Measurements from ENCODE around the gene NPHP1. TPM values are rescaled to one million over a fixed set of nuclear protein-coding genes. Genes with fewer than 3 reads are reported as not detected.

NPHP1 gene
- polyA plus RNA-seq, 1 experiment, result 2.9 TPM

- no peak for DNase-seq (ENCODE audit: low read depth)
- Histone ChIP-seq H3K36me3 (ENCODE audit: control insufficient read depth, insufficient read depth, low read length) (no peaks in the 10 kb centered on the region), H3K4me3 (ENCODE audit: low read depth, low read length) (no peak overlapping the region), H3K27me3 (ENCODE audit: control insufficient read depth, insufficient read depth, low read length) (no peaks in the 10 kb centered on the region)
- POLR2A ChIA-PET, result no interaction called here
- CTCF ChIA-PET, result interaction anchor here (1.3 kb wide), 1 partner anchor 11 kb away, joined by 3 read pairs; no protein-coding TSS in a partner anchor
- TF ChIP-seq CTCF (IDR thresholded peaks at IDR 0.05; ENCODE audit: insufficient read depth, low read depth, low read length), result no peak
Observed at GRCh38 chr2:110126906-110127305, 77.9 kb downstream of the NPHP1 start.

- TF ChIP-seq CTCF (IDR thresholded peaks at IDR 0.05; ENCODE audit: insufficient read depth, low read depth, low read length), result no peak
- POLR2A ChIA-PET, result no interaction called here
- no peak overlapping the region for H3K4me3 ChIP-seq (ENCODE audit: low read depth, low read length)
- CTCF ChIA-PET, result interaction anchor here (3.0 kb wide), 1 partner anchor 11 kb away, joined by 14 read pairs; the partner anchor contains the start of gene MALL
- no peaks in the 10 kb centered on the region for H3K27me3 ChIP-seq (ENCODE audit: control insufficient read depth, insufficient read depth, low read length)
- no peaks in the 10 kb centered on the region for H3K36me3 ChIP-seq (ENCODE audit: control insufficient read depth, insufficient read depth, low read length)
- DNase-seq (ENCODE audit: low read depth), result no peak
Observed at GRCh38 chr2:110126086-110126773, 78.6 kb downstream of the NPHP1 start.

GRCh38 chr2:110124939-110125691 lies 79.7 kb downstream of the NPHP1 start:
- DNase-seq (ENCODE audit: low read depth), result no peak
- no peaks in the 10 kb centered on the region for H3K27me3 ChIP-seq (ENCODE audit: control insufficient read depth, insufficient read depth, low read length)
- no peaks in the 10 kb centered on the region for H3K36me3 ChIP-seq (ENCODE audit: control insufficient read depth, insufficient read depth, low read length)
- no peak overlapping the region for H3K4me3 ChIP-seq (ENCODE audit: low read depth, low read length)
- ChIA-PET CTCF (interaction anchor here (3.0 kb wide), 1 partner anchor 10 kb away, joined by 14 read pairs; the partner anchor contains the start of gene MALL), POLR2A (interaction anchor here (0.6 kb wide), 1 partner anchor 14 kb away, joined by 3 read pairs; no protein-coding TSS in a partner anchor)
- TF ChIP-seq CTCF (IDR thresholded peaks at IDR 0.05; ENCODE audit: insufficient read depth, low read depth, low read length), result no peak

- ChIA-PET POLR2A (interaction anchor here (0.6 kb wide), 1 partner anchor 13 kb away, joined by 3 read pairs; no protein-coding TSS in a partner anchor), CTCF (interaction anchor here (0.9 to 3.0 kb wide), 2 partner anchors 9 to 33 kb away, joined by 4 to 14 read pairs; partner anchors contain the start of gene MALL)
- Histone ChIP-seq H3K36me3 (ENCODE audit: control insufficient read depth, insufficient read depth, low read length) (no peaks in the 10 kb centered on the region), H3K27me3 (ENCODE audit: control insufficient read depth, insufficient read depth, low read length) (no peaks in the 10 kb centered on the region), H3K4me3 (ENCODE audit: low read depth, low read length) (no peak overlapping the region)
- DNase-seq (ENCODE audit: low read depth), result no peak
- TF ChIP-seq CTCF (IDR thresholded peaks at IDR 0.05; ENCODE audit: insufficient read depth, low read depth, low read length), result no peak
Observed at GRCh38 chr2:110124038-110124825, 80.6 kb downstream of the NPHP1 start.
